ENCODE results near the gene RHOJ. TPM values are rescaled to one million over a fixed set of nuclear protein-coding genes. Genes with fewer than 3 reads are reported as not detected.

RHOJ gene
- polyA plus RNA-seq, 1 experiment, result 116 TPM

DNA sequence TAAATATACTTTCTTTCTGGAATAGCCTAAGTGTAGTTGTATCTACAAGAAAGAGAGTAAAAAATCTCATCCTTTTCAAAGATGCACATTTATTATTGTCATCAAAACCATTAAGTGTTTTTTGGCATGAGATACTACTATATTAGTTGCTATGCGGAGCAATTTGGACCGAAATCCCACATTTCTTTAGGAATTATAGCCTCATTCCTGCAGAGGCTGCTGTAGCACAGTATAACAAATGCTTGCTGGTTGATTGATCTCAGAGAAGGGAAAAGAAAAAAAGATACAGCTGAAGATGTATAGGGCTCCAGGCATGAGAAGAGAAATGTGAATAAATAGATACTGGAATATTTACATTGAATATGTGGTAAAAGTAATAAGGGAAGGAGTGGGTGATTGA is 36.0 kb downstream of the RHOJ start:
- CTCF ChIA-PET, result interaction anchor here (0.5 to 0.6 kb wide), 2 partner anchors 73 to 380 kb away, joined by 3 read pairs; no protein-coding TSS in a partner anchor

DNA sequence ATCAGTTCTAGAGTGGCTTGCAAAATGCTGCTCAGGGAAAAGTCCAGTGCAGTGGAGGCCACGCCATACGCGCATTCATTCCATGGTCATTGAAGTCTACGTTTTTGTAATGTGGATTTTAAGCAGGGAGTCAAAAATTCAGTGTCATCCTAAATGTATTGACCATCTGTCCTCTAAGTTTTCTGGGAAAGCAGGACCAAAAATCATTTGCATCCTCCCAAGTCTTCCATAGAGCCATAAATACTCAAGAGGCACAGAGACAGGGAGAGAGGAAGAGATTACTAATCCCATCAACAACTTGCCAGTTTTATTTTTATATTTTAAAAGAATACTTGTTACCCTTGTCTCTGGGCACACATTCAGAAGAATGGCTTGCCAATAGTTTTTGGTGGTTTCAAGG is 36.9 kb downstream of the RHOJ start:
- Histone ChIP-seq H3K4me3 (ENCODE audit: low read depth, low read length) (no peak overlapping the region), H3K36me3 (ENCODE audit: control insufficient read depth, insufficient read depth, low read length) (no peaks in the 10 kb centered on the region), H3K27me3 (ENCODE audit: control insufficient read depth, insufficient read depth, low read length) (no peaks in the 10 kb centered on the region)
- DNase-seq (ENCODE audit: low read depth), result no peak
- POLR2A ChIA-PET, result no interaction called here
- CTCF ChIA-PET, result interaction anchor here (1.2 kb wide), 1 partner anchor 62 kb away, joined by 4 read pairs; no protein-coding TSS in a partner anchor
- TF ChIP-seq CTCF (IDR thresholded peaks at IDR 0.05; ENCODE audit: insufficient read depth, low read depth, low read length), result no peak

More for the DNA sequence above, 36.0 kb downstream of the RHOJ start:
- POLR2A ChIA-PET, result no interaction called here
- no peaks in the 10 kb centered on the region for H3K36me3 ChIP-seq (ENCODE audit: control insufficient read depth, insufficient read depth, low read length)
- H3K4me3 ChIP-seq (ENCODE audit: low read depth, low read length), result no peak overlapping the region
- no peak for TF ChIP-seq CTCF (IDR thresholded peaks at IDR 0.05; ENCODE audit: insufficient read depth, low read depth, low read length)
- no peak for DNase-seq (ENCODE audit: low read depth)
- no peaks in the 10 kb centered on the region for H3K27me3 ChIP-seq (ENCODE audit: control insufficient read depth, insufficient read depth, low read length)

- TF ChIP-seq CTCF (IDR thresholded peaks at IDR 0.05; ENCODE audit: insufficient read depth, low read depth, low read length), result no peak
- ChIA-PET CTCF (interaction anchor here (0.8 kb wide), 1 partner anchor 70 kb away, joined by 3 read pairs; no protein-coding TSS in a partner anchor), POLR2A (no interaction called here)
- Histone ChIP-seq H3K27me3 (ENCODE audit: control insufficient read depth, insufficient read depth, low read length) (no peaks in the 10 kb centered on the region), H3K36me3 (ENCODE audit: control insufficient read depth, insufficient read depth, low read length) (no peaks in the 10 kb centered on the region), H3K4me3 (ENCODE audit: low read depth, low read length) (no peak overlapping the region)
- DNase-seq (ENCODE audit: low read depth), result no peak
Measured at GRCh38 chr14:63243646-63244045, 39.4 kb downstream of the RHOJ start.

DNA sequence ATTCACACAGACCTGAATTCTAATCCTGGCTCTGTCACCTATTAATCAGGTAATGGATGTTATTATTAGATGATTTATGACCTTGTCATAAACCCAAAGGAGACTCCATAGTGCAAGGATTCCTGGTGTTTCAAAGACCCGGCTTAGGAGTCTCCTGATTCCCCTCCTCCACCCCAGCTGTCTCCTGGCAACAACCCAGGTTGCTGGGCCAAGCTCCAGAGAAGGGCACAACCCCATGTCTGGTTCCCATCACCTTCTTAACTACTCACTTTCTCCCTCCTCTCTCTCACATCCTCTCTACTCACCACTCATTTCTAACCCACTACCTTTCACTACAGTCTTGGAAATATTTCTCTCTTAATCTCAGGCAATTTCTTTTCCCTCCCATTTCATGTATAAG is 41.6 kb downstream of the RHOJ start:
- no peak for DNase-seq (ENCODE audit: low read depth)
- POLR2A ChIA-PET, result no interaction called here
- no peak for TF ChIP-seq CTCF (IDR thresholded peaks at IDR 0.05; ENCODE audit: insufficient read depth, low read depth, low read length)
- H3K4me3 ChIP-seq (ENCODE audit: low read depth, low read length), result no peak overlapping the region
- no peaks in the 10 kb centered on the region for H3K36me3 ChIP-seq (ENCODE audit: control insufficient read depth, insufficient read depth, low read length)
- CTCF ChIA-PET, result no interaction called here
- no peaks in the 10 kb centered on the region for H3K27me3 ChIP-seq (ENCODE audit: control insufficient read depth, insufficient read depth, low read length)

- ChIA-PET CTCF (interaction anchor here (0.7 to 1.8 kb wide), 2 partner anchors 16 to 29 kb away, joined by 3 to 7 read pairs; no protein-coding TSS in a partner anchor), POLR2A (interaction anchor here (0.7 kb wide), 1 partner anchor 62 kb away, joined by 3 read pairs; no protein-coding TSS in a partner anchor)
- peak; percentile 53 for DNase-seq (ENCODE audit: low read depth)
- H3K4me3 ChIP-seq (ENCODE audit: low read depth, low read length), result no peak overlapping the region
- no peaks in the 10 kb centered on the region for H3K27me3 ChIP-seq (ENCODE audit: control insufficient read depth, insufficient read depth, low read length)
- TF ChIP-seq CTCF (IDR thresholded peaks at IDR 0.05; ENCODE audit: insufficient read depth, low read depth, low read length), result no peak
- no peaks in the 10 kb centered on the region for H3K36me3 ChIP-seq (ENCODE audit: control insufficient read depth, insufficient read depth, low read length)
Measured at GRCh38 chr14:63248211-63248610, 44.0 kb downstream of the RHOJ start.

Data from BJ (cell line).